A673 (cell line): ENCODE data around the gene IL12RB1. TPM values are rescaled to one million over a fixed set of nuclear protein-coding genes. Genes with fewer than 3 reads are reported as not detected.
A peak's percentile ranks its signal among the peaks of the same experiment; 100 is the strongest.

Source experiments
- BruUV-seq: library from RNA; stranded (reverse); fragments of 400-500 nt; replicated peaks from 2 replicates; lab custom pipeline; 2021; lab: Mats Ljungman, UMichigan
- CTCF ChIA-PET: fragments of 300-600 bp; sonication (Branson Sonifier 250); formaldehyde crosslinking; loops from one replicate; lab custom pipeline; 2022; ENCODE audit warnings: antibody characterized with exemption; lab: Charles Lee
- POLR2A ChIA-PET: fragments of 300-600 bp; sonication (Branson Sonifier 250); formaldehyde crosslinking; loops from one replicate; lab custom pipeline; 2022; ENCODE audit warnings: antibody characterized with exemption; ENCODE audit not compliant: low non-redundant PET; lab: Charles Lee
- DNase-seq: peaks from one replicate; pipeline ENCODE4 v3.0.0-alpha.2; 2015; ENCODE audit warnings: low spot score
- H3K27ac ChIP-seq: fragments of 200-600 bp; sonication (generic); 2 replicates; pipeline ENCODE4 v1.5.1; 2016; ENCODE audit warnings: mixed run types, low read depth, mild to moderate bottlenecking, mixed read lengths, antibody characterized with exemption, low read length; ENCODE audit not compliant: poor library complexity, severe bottlenecking
- H3K27me3 ChIP-seq: fragments of 200-600 bp; sonication (generic); replicated peaks from 2 replicates; pipeline ENCODE4 v1.6.1; 2017; ENCODE audit warnings: mixed run types, low read depth, mild to moderate bottlenecking, mixed read lengths, antibody characterized with exemption, low read length; ENCODE audit not compliant: insufficient read depth, poor library complexity
- H3K36me3 ChIP-seq: fragments of 200-600 bp; sonication (generic); 2 replicates; pipeline ENCODE4 v1.6.1; 2016; ENCODE audit warnings: mixed run types, mild to moderate bottlenecking, mixed read lengths, antibody characterized with exemption, low read length; ENCODE audit not compliant: insufficient read depth, poor library complexity, severe bottlenecking
- H3K4me1 ChIP-seq: fragments of 200-600 bp; sonication (generic); 2 replicates; pipeline ENCODE4 v1.6.1; 2017; ENCODE audit warnings: mixed run types, mild to moderate bottlenecking, mixed read lengths, antibody characterized with exemption, low read length; ENCODE audit not compliant: insufficient read depth, poor library complexity, severe bottlenecking
- H3K4me3 ChIP-seq: fragments of 200-600 bp; sonication (generic); 2 replicates; pipeline ENCODE4 v1.5.1; 2016; ENCODE audit warnings: low read depth, mixed run types, mild to moderate bottlenecking, mixed read lengths, low read length; ENCODE audit not compliant: poor library complexity, severe bottlenecking
- H3K9me3 ChIP-seq: fragments of 200-600 bp; sonication (generic); 2 replicates; pipeline ENCODE4 v1.6.1; 2016; ENCODE audit warnings: mixed run types, low read depth, mild to moderate bottlenecking, mixed read lengths, antibody characterized with exemption, low read length; ENCODE audit not compliant: poor library complexity, severe bottlenecking
- EZH2 ChIP-seq: fragments of 200-600 bp; sonication (generic); IDR thresholded peaks from 2 replicates; pipeline ENCODE4 v1.6.1; 2017; ENCODE audit warnings: borderline replicate concordance, low read depth, mild to moderate bottlenecking, mixed read lengths, antibody characterized with exemption, low read length; ENCODE audit not compliant: poor library complexity, severe bottlenecking
- intact Hi-C: fragments of 100-400 bp; cut with micrococcal nuclease; formaldehyde crosslinking; loops from one replicate; pipeline ENCODE4 v1.10.0; 2022; ENCODE audit not compliant: unreplicated experiment
- total RNA-seq: library from RNA; stranded (reverse); gene quantifications from 2 replicates; pipeline ENCODE4 v1.2.3, GENCODE V29; 2021
- TF ChIP-seq, protein P1 (sequence below): fragments of 300-800, 200-600 bp; sonication (generic); conservative IDR thresholded peaks from 2 replicates; pipeline ENCODE4 v1.5.1; 2017; ENCODE audit warnings: low read depth, mild to moderate bottlenecking, antibody characterized with exemption, low read length, moderate library complexity, mixed read lengths

The IL12RB1 gene
- total RNA-seq, 1 experiment from 2014 or later = not detected

DNA sequence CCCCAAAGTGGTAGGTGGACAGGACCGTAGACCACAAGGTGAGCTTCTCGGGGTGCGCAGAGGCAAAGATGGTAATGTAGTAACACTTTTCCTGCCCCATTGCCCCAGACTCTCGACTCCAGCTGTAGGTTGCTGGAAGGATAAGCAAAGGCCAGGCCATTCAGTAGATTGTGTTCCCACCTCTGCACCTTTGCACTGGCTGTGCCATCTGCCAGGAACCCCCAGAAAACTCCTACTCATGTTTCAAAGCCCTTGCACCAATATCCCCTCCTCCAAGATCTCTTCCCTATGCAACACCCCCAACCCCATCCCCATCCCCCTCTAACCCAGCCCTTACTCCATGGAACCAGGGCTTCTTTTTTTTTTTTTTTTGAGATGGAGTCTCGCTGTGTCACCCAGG, 18.3 kb downstream of the IL12RB1 start:
- no TSS peak for BruUV-seq
- TF ChIP-seq EZH2 = no peak
- TF ChIP-seq, protein P1, sequence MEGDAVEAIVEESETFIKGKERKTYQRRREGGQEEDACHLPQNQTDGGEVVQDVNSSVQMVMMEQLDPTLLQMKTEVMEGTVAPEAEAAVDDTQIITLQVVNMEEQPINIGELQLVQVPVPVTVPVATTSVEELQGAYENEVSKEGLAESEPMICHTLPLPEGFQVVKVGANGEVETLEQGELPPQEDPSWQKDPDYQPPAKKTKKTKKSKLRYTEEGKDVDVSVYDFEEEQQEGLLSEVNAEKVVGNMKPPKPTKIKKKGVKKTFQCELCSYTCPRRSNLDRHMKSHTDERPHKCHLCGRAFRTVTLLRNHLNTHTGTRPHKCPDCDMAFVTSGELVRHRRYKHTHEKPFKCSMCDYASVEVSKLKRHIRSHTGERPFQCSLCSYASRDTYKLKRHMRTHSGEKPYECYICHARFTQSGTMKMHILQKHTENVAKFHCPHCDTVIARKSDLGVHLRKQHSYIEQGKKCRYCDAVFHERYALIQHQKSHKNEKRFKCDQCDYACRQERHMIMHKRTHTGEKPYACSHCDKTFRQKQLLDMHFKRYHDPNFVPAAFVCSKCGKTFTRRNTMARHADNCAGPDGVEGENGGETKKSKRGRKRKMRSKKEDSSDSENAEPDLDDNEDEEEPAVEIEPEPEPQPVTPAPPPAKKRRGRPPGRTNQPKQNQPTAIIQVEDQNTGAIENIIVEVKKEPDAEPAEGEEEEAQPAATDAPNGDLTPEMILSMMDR = no peak
- H3K27ac ChIP-seq = no peak overlapping the region
- POLR2A ChIA-PET = no interaction called here
- no peak overlapping the region for H3K4me3 ChIP-seq
- no peaks in the 10 kb centered on the region for H3K36me3 ChIP-seq
- H3K4me1 ChIP-seq = no peaks in the 10 kb centered on the region
- intact Hi-C loops = no loop called here
- DNase-seq = no peak
- H3K9me3 ChIP-seq = no peaks in the 10 kb centered on the region
- CTCF ChIA-PET = no interaction called here
- no peaks in the 10 kb centered on the region for H3K27me3 ChIP-seq

DNA sequence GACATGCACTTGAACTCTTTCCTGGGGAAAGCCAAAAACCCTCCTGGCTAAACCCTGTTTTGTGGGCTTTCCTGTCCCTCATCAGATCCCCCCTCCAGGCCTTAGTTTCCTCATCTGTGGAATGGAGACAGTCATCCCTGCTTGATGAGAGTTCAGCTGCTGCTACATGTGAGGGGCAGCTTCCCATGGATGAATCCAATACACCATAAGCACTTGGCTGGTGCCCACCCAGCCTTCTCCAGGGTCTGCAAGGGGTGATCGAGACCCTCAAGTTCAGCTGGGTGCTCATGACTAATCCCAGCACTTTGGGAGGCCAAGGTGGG, 21.6 kb downstream of the IL12RB1 start:
- ChIA-PET CTCF (no interaction called here), POLR2A (no interaction called here)
- Histone ChIP-seq H3K4me3 (no peak overlapping the region), H3K27me3 (no peaks in the 10 kb centered on the region), H3K4me1 (no peaks in the 10 kb centered on the region), H3K27ac (no peak overlapping the region), H3K9me3 (no peaks in the 10 kb centered on the region), H3K36me3 (no peaks in the 10 kb centered on the region)
- intact Hi-C loops = no loop called here
- BruUV-seq = no TSS peak
- TF ChIP-seq EZH2 = no peak
- TF ChIP-seq, protein P1 = no peak
- no peak for DNase-seq

DNA sequence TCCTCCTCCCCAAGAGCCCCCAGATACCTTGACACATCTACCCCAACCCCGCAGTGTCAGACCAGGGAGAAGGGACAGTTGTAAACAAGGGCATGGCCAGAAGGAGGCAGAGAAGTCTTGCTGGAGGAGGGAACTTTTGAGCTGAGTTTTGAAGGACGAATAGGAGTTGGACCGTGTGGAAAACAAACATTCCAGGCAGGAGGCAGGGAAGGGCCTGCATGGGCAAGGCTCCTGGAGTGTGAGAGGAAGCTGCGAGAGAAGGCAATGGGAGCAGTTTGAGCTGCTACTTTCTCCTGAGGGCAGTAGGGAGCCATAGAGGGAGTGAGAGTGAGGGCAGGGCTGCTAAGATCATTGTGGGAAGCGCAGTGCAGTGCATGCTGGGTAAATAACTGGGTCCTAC, 23.3 kb downstream of the IL12RB1 start:
- TF ChIP-seq, protein P1 = peak; percentile 36
- no peak for TF ChIP-seq EZH2
- Histone ChIP-seq H3K27me3 (no peaks in the 10 kb centered on the region), H3K4me1 (no peaks in the 10 kb centered on the region), H3K27ac (no peak overlapping the region), H3K9me3 (no peaks in the 10 kb centered on the region), H3K4me3 (no peak overlapping the region), H3K36me3 (no peaks in the 10 kb centered on the region)
- POLR2A ChIA-PET = no interaction called here
- no peak for DNase-seq
- intact Hi-C loops = no loop called here
- CTCF ChIA-PET = no interaction called here
- no TSS peak for BruUV-seq
